HG03280 (cell line): Measurements from ENCODE around the gene PFKP.

ENCODE experiments used
- ATAC-seq: cut with Tn5 transposase; IDR thresholded peaks from one replicate; pipeline ENCODE4 v1.9.1; 2021; ENCODE audit warnings: mild to moderate bottlenecking, moderate library complexity; ENCODE audit not compliant: unreplicated experiment

PFKP gene

GRCh38 chr10:3068968-3069737 lies 1.8 kb downstream of the PFKP start:
- peak; percentile 38 for ATAC-seq

DNA sequence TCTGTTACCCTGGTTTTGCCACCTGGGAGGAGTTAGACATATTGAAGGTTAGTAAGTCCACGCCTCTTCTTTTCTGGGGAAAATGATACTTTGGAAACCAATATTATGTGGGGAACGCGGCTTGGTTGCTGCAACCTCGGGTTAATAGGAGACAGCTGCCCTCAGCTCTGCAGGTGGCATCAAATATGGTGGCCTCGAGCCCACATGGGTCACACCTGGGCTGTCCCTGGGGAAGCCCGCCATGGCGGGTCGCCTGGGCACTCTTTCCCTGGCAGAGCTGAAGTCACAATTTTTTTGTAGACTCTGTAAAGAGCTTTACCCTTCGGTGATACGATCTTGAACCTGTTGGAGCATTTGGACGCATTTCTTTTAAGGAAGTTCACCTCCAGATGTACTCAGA lies 2.5 kb downstream of the PFKP start:
- ATAC-seq = no peak

- ATAC-seq = no peak
Observed at GRCh38 chr10:3071405-3072198, 4.3 kb downstream of the PFKP start.

- no peak for ATAC-seq
Observed at GRCh38 chr10:3072641-3073360, 5.5 kb downstream of the PFKP start.

DNA sequence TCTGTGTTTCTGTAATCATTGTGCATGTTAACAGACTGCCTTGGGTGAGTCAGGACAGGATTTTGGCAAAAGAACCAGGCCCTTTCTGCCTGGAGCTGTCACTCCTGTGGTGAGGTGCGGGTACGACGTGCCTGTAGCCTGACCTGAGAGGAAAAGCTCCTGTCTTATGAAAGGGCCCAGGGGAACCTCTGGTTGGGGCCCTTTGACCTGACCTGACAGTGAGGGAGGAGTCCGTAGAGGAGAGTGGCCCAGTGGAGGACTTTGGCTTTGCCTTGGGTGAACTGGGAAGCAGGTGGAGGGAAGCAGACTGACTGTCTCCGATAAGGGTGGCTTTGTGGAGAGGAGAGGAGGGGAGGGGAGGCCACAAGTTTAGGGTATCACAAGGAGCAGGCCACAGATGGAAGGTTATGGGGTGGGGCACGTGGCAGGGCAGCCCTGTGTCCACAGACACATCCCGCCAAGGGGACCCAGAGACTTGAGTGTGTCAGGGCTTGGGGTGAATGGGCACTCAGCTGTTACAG lies 6.9 kb downstream of the PFKP start:
- no peak for ATAC-seq

GRCh38 chr10:3074985-3075600 lies 7.7 kb downstream of the PFKP start:
- no peak for ATAC-seq

GRCh38 chr10:3076138-3076537 lies 8.8 kb downstream of the PFKP start:
- ATAC-seq = no peak

- ATAC-seq = no peak
Observed at GRCh38 chr10:3077509-3077908, 10.2 kb downstream of the PFKP start.

DNA sequence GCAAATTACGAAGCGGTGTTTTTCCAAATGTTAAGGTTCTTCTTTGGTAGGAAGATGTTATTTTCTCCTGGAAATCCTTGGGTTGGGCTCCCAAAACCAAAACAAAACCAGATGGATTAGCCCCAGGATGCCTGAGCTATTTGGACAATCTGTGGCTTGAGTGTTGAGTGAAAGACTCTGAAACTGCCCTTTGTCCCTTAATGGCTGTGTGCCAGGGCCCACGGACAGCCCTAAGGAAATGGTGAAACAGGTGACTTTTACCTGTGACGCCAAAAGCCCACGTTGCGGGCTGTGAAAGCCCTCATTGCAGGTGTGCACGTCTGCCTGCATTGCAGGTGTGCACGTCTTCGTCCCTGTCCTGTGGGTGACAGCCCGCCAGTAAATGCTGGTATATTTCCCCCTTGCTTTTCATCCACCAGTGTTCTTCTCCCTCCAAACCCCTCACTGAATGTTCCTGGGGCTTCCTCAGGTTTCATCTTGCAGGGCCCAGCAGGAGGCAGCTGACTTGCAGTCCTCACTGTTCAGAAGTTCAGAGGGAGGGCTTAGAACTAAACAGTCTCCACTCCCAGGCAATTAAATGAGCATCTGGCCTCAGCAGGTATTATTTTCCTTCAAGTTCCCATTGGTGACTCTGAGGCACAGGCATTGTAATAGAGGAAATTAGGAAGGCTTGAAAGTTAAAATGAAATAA lies 10.7 kb downstream of the PFKP start:
- ATAC-seq = no peak

- no peak for ATAC-seq
Observed at GRCh38 chr10:3081383-3081981, 14.1 kb downstream of the PFKP start.

- no peak for ATAC-seq
Observed at GRCh38 chr10:3082290-3082689, 14.9 kb downstream of the PFKP start.

DNA sequence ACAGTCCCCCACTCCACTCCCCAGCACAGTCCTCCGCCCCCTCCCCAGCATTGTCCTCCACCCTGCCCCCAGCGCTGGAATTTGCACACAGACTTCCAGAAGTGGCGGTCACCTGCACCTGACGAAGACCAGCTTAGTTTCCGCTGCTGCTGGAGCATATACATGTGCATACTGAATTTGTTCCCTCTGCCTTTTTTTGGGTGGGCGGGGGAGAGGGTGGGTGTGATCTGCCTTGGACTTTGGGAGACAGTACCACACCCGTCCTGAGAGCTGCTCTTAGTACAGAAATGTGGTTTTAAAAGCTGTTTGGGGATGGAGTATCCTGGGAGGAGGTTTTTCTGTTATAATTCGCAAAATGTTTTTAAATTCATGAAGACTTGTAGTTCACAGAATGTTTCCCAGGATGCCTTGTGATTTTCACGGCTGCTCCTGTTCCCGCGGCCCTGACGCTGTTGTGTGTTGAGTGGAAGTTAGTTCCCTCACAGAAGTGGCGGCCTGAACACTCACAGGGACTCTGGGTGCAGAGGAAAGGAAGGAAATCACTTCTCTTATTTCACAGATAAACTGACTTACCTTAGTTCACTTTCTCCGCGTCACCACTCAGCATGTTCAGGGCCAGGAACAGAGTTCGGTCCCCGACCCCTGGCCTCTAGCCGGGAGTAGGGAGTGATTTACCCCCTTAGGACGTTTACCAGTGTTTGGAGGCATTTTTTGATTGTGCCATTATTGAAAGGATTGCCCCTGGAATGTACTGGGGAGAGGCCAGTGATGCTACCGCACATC lies 18.6 kb downstream of the PFKP start:
- no peak for ATAC-seq

- ATAC-seq = no peak
Observed at GRCh38 chr10:3090388-3090787, 23.0 kb downstream of the PFKP start.

DNA sequence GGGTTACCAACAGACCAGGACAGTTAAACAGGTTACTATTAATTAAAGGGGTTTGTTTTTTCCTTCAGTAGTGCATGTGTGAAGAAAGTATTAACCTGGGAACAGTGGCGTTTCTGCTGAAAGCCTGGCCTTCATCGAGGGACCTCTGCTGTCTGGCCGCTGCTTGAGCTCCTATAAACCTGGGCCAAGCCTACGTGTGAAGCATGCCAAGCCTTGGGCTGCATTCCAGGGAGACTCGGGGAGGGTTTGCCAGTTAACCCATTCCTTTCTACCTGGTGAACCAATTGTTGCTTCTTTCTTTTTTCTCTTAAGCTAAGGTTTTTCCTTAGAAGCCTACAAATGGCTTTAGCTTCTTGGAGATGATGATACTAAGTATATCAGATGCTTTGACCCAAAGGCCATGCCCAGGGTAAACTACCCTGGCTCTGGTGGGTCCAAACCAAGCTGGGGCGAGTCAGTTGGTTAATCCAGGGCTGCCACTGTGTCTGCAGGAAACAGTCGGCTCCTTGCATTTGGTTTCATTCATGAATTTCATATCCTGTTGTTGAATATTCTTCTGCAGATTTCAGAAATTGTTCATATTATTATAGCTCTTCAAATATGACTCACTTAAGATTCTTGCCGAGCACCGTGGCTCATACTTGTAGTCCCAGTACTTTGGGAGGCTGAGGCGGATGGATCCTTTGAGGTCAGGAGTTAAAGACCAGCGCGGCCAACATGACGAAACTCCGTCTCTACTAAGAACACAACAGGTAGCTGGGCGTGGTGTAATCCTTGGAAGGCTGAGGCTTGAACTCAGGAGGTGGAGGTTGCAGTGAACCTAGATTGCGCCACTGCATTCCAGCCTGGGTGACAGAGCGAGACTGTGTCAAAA lies 23.8 kb downstream of the PFKP start:
- no peak for ATAC-seq

- no peak for ATAC-seq
Observed at GRCh38 chr10:3091921-3092320, 24.6 kb downstream of the PFKP start.

DNA sequence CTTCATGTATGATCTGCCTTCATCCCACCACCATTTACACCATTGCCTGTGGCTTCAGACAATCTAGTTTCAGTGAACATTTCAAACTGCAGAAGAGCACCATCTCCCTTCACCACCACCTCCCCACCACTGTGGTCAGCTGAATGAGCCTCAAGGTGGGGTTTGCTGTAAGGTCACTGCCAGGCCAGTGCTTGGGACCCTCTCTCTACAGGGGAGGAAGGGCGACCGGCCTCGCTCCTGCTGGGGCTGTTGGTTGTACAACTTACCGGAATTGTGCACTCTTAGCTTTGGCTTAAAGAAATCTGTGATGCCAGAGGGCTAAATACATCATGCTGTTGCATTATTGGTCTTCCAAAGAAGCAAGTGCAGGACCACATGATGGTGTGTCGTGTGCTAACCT lies 26.6 kb downstream of the PFKP start:
- no peak for ATAC-seq

DNA sequence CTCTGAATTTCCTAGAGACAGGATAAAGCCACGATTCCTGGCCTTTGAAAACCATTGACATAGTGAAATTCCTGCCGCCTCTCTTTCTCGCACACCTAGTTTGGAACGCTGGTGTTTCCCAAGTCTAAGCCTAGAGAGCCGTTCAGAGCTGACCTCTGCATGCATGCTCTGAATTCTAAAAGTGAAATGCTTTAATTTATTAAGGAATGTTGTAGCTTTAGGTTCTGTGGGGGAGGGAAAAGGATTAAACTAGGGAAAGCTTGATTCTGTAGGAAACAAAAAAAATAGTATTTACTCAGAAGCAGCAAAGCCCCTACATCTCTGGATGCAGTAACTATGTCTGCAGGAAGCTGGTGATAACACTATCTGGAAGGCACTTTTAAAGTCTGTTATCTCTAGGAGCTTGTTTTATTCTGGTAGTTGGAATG lies 27.3 kb downstream of the PFKP start:
- no peak for ATAC-seq
